Ectodermal cell (in vitro differentiated cells): ENCODE results near the gene GJD3.
A peak's percentile ranks its signal among the peaks of the same experiment; 100 is the strongest.

Source experiments
- H3K27ac ChIP-seq: 2 replicates; pipeline ENCODE4 v1.7.0; 2013; ENCODE audit warnings: mild to moderate bottlenecking, low read depth, low read length; ENCODE audit not compliant: insufficient read depth, poor library complexity, severe bottlenecking
- H3K27me3 ChIP-seq: 2 replicates; pipeline ENCODE4 v1.7.0; 2013; ENCODE audit warnings: mild to moderate bottlenecking, low read length; ENCODE audit not compliant: insufficient read depth, control insufficient read depth, poor library complexity, severe bottlenecking
- H3K36me3 ChIP-seq: one replicate; pipeline ENCODE4 v1.7.0; 2013; ENCODE audit warnings: low read length; ENCODE audit not compliant: control insufficient read depth, insufficient read depth
- H3K4me1 ChIP-seq: one replicate; pipeline ENCODE4 v1.7.0; 2013; ENCODE audit warnings: low read length; ENCODE audit not compliant: control insufficient read depth, insufficient read depth
- H3K4me3 ChIP-seq: 2 replicates; pipeline ENCODE4 v1.7.0; 2013; ENCODE audit warnings: low read depth, low read length, control low read depth; ENCODE audit not compliant: insufficient read depth
- H3K9me3 ChIP-seq: 2 replicates; pipeline ENCODE4 v1.7.0; 2013; ENCODE audit warnings: mild to moderate bottlenecking, low read length, moderate library complexity; ENCODE audit not compliant: control insufficient read depth
- WGBS, 2 experiments: methylation state at CpG; one replicate each; pipeline ENCODE4 v1.1.7; 2013; ENCODE audit warnings: missing lambda C conversion rate in 2 of 2; 5-methylcytosine and 5-hydroxymethylcytosine counted together

The GJD3 gene

DNA sequence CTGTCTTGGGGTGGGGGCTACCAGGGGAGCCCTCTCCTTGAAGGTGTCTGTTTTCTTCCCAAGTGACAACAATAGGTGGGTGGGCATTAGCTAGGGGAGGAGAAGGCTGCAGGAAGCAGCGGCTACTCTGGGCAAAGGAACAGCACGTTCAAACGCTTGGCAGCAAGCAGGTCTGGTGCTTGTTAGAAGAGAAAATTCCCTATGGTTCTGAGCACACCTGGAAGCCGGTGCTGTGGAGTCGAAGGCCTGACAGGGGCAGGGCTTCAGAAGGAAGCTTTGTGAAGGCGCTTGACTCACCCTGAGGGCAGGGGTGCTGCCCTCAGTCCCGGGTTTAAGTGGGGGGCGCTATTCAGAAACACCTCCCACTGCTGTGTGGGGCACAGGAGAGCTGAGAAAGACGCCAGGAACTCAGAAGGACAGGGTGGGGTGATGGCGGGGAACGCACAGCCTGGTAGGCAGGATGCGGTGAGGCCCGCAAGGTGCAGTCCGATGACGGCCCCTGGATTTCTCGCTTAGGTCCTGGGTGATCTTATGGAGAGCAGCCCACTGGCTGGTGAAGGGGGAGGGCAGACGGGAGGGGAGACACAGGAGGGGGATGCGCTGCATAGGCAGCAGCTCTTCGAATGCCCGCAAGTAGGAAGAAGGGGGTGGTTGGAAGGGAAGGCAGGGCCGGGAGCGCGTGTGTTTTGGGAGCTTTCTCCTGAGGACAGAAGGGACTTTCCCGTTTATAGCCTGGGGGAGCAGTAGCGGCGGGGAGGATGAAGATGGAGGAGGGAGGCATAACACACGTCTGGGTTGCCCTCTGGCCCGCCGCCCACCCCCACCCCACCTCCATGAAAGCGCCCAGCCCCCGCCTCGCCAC, 3.2 kb downstream of the GJD3 start:
- H3K27me3 ChIP-seq, result peaks cover 41% of the 10 kb centered on the region
- H3K4me1 ChIP-seq, result peaks cover 10% of the 10 kb centered on the region

GRCh38 chr17:40360091-40360490, 4.4 kb downstream of the GJD3 start:
- Histone ChIP-seq H3K4me1 (peaks cover 10% of the 10 kb centered on the region), H3K27ac (no peak overlapping the region), H3K4me3 (no peak overlapping the region), H3K36me3 (no peaks in the 10 kb centered on the region), H3K9me3 (no peaks in the 10 kb centered on the region), H3K27me3 (peaks cover 41% of the 10 kb centered on the region)
- WGBS, 2 experiments, result 82 to 89% methylated on average over 5 to 8 of the region's 8 CpGs

More for the DNA sequence above, 3.2 kb downstream of the GJD3 start:
- 53 to 54% methylated on average over 25 to 30 of the region's 32 CpGs for WGBS, 2 experiments
- Histone ChIP-seq H3K36me3 (no peaks in the 10 kb centered on the region), H3K27ac (no peak overlapping the region), H3K9me3 (no peaks in the 10 kb centered on the region), H3K4me3 (no peak overlapping the region)

GRCh38 chr17:40358323-40359038, 6.1 kb downstream of the GJD3 start:
- WGBS, 2 experiments, result 22% methylated on average over 15 to 17 of the region's 17 CpGs
- Histone ChIP-seq H3K36me3 (no peaks in the 10 kb centered on the region), H3K27me3 (peaks cover 29% of the 10 kb centered on the region), H3K27ac (peak overlapping the region; percentile 8), H3K9me3 (no peaks in the 10 kb centered on the region), H3K4me3 (no peak overlapping the region), H3K4me1 (peaks cover 3% of the 10 kb centered on the region)

DNA sequence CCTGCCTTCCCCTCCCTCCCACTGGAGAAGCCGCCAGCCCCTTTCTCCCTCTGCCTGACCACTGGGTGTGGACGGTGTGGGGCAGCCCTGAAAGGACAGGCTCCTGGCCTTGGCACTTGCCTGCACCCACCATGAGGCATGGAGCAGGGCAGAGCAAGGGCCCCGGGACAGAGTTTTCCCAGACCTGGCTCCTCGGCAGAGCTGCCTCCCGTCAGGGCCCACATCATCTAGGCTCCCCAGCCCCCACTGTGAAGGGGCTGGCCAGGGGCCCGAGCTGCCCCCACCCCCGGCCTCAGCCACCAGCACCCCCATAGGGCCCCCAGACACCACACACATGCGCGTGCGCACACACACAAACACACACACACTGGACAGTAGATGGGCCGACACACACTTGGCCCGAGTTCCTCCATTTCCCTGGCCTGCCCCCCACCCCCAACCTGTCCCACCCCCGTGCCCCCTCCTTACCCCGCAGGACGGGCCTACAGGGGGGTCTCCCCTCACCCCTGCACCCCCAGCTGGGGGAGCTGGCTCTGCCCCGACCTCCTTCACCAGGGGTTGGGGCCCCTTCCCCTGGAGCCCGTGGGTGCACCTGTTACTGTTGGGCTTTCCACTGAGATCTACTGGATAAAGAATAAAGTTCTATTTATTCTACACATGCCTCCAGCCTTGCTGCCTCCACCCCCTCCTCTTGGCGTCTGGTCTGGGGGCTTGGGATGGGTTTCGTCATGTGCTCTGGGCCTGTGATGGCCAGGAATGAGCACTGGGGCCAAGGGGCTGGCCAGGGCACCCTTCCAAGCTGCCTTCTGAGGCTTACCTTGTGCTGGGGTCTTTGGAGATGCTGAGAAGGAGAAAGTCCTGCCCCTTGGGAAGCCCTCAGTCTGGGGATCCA, 7.3 kb downstream of the GJD3 start:
- no peaks in the 10 kb centered on the region for H3K36me3 ChIP-seq
- WGBS, 2 experiments, result 87 to 92% methylated on average over 17 to 19 of the region's 19 CpGs
- peaks cover 5% of the 10 kb centered on the region for H3K4me1 ChIP-seq
- no peak overlapping the region for H3K4me3 ChIP-seq
- no peak overlapping the region for H3K27ac ChIP-seq
- H3K9me3 ChIP-seq, result no peaks in the 10 kb centered on the region
- H3K27me3 ChIP-seq, result peaks cover 16% of the 10 kb centered on the region

- H3K27ac ChIP-seq, result no peak overlapping the region
- WGBS, 2 experiments, result 82 to 84% methylated on average over 31 to 32 of the region's 33 CpGs
- no peaks in the 10 kb centered on the region for H3K36me3 ChIP-seq
- no peaks in the 10 kb centered on the region for H3K9me3 ChIP-seq
- H3K27me3 ChIP-seq, result peaks cover 6% of the 10 kb centered on the region
- peaks cover 13% of the 10 kb centered on the region for H3K4me1 ChIP-seq
- H3K4me3 ChIP-seq, result no peak overlapping the region
Measured at GRCh38 chr17:40355804-40356758, 8.5 kb downstream of the GJD3 start.

GRCh38 chr17:40355123-40355803, 9.3 kb downstream of the GJD3 start:
- H3K4me1 ChIP-seq, result peaks cover 20% of the 10 kb centered on the region
- H3K9me3 ChIP-seq, result no peaks in the 10 kb centered on the region
- H3K27ac ChIP-seq, result no peak overlapping the region
- H3K4me3 ChIP-seq, result no peak overlapping the region
- no peaks in the 10 kb centered on the region for H3K36me3 ChIP-seq
- 64 to 65% methylated on average over 29 of the region's 29 CpGs for WGBS, 2 experiments
- H3K27me3 ChIP-seq, result no peaks in the 10 kb centered on the region

DNA sequence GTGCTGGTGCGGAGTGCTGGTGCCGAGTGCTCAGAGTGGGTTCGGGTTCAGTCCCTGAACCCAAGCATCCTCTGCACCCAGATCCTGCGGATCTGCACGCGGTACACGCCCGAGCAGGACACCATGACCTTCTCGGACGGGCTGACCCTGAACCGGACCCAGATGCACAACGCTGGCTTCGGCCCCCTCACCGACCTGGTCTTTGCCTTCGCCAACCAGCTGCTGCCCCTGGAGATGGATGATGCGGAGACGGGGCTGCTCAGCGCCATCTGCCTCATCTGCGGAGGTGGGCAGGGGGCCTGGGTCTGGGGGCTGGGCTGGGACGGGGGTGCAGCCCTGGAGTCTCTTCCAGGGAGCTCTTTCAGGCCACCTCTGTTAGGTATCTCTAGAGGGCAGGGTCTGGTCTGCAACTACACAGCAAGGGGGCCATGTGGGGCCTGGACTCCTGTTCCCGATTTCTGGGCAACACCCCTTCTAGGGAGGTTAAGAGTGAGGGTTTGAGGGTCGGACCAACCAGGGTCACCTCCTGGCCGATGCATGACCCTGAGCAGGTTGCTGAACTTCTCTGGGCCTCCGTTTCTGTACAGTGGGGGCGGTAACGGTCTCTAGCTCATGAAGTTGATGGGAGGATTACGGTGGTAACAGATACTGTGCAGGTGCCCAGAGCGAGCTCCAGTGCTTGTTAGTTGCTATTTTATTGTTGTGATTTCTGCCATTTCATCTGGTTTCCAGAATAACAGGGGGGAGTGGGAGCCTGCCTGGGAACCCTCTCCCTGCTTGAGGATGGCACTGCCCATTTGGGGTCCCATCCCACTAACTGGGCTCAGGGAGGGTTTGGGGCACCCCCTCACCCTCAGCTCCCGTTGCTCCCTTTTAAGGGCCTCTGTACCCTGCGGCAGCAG, 10.1 kb downstream of the GJD3 start:
- WGBS, 2 experiments, result 89 to 90% methylated on average over 30 of the region's 30 CpGs

GRCh38 chr17:40352779-40353394, 11.7 kb downstream of the GJD3 start:
- Histone ChIP-seq H3K9me3 (no peaks in the 10 kb centered on the region), H3K27me3 (peaks cover 3% of the 10 kb centered on the region), H3K27ac (no peak overlapping the region), H3K4me1 (peaks cover 44% of the 10 kb centered on the region), H3K4me3 (no peak overlapping the region), H3K36me3 (no peaks in the 10 kb centered on the region)
- 77 to 82% methylated on average over 9 of the region's 9 CpGs for WGBS, 2 experiments

More for the DNA sequence above, 10.1 kb downstream of the GJD3 start:
- H3K36me3 ChIP-seq, result no peaks in the 10 kb centered on the region
- H3K27me3 ChIP-seq, result no peaks in the 10 kb centered on the region
- H3K9me3 ChIP-seq, result no peaks in the 10 kb centered on the region
- H3K4me1 ChIP-seq, result peaks cover 28% of the 10 kb centered on the region
- no peak overlapping the region for H3K4me3 ChIP-seq
- no peak overlapping the region for H3K27ac ChIP-seq
